ENCODE measurements around the gene CAMSAP2.

The CAMSAP2 gene

DNA sequence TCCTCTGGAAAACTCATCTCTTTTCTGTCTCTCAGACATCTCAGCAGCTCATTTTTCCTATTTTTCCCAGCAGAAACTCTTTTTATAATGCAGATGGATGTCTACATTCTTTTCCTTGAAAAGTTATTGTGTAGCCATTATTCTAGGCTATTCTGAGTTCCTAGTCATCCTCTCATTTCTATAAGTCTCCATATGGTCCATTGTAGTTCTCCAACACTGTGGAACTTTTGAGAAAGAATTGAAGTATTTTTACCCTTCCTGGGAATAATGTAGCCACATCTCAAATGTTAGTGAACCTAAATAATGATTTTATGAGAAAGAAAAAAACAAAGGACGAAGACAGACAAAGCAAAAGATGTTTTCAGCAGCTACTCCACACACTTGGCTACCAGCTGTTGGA, 107.7 kb downstream of the CAMSAP2 start:
- DNase-seq (ENCODE audit: low spot score), result no peak

DNA sequence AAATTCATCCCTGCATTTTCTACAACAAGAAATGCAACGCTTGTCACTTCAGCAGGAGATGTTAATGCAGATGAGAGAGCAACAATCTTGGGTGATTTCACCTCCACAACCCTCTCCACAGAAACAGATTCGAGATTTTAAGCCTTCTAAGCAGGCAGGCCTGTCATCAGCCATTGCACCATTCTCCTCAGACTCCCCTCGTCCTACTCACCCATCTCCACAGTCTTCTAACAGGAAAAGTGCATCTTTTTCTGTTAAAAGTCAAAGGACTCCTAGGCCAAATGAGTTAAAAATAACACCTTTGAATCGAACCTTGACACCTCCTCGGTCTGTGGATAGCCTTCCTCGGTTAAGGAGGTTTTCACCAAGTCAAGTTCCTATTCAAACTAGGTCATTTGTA, 110.7 kb downstream of the CAMSAP2 start:
- no peak for DNase-seq (ENCODE audit: low spot score)

DNA sequence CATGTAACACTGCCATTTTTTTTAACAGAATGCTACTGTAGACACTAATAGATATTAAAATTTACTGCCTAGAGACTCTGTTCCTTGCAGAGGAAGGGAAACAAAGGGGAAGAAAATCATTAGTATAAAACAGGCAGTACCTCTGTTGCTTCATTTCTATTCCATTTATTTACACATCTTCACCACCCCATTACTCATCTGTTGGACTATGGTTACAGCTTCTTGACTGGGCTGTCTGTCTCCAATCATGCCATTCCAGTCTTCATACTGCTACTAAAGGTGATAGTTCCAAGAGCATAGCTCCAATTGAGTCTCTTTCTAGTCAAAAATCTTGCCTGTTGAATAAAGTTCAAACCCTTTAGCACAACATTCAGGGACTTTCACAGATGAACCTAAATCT, 111.9 kb downstream of the CAMSAP2 start:
- DNase-seq (ENCODE audit: low spot score), result no peak

GRCh38 chr1:200856716-200857357, 118.1 kb downstream of the CAMSAP2 start:
- no peak for DNase-seq (ENCODE audit: low spot score)

DNA sequence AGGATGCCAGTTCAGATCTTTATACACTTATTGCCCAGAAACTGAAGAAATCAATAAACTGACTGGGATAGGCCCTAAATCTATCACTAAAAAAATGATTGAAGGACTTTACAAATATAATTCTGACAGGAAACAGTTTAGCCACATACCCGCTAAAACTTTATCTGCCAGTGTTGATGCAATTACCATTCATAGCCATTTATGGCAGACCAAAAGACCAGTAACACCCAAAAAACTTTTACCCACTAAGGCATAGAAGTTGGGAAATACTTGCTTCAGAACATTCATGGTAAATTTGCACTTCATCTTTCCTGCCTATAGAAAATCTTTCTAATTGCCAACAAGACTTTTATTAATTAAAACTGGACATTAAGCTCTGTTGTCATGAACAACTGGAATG, 119.1 kb downstream of the CAMSAP2 start:
- DNase-seq (ENCODE audit: low spot score), result no peak

DNA sequence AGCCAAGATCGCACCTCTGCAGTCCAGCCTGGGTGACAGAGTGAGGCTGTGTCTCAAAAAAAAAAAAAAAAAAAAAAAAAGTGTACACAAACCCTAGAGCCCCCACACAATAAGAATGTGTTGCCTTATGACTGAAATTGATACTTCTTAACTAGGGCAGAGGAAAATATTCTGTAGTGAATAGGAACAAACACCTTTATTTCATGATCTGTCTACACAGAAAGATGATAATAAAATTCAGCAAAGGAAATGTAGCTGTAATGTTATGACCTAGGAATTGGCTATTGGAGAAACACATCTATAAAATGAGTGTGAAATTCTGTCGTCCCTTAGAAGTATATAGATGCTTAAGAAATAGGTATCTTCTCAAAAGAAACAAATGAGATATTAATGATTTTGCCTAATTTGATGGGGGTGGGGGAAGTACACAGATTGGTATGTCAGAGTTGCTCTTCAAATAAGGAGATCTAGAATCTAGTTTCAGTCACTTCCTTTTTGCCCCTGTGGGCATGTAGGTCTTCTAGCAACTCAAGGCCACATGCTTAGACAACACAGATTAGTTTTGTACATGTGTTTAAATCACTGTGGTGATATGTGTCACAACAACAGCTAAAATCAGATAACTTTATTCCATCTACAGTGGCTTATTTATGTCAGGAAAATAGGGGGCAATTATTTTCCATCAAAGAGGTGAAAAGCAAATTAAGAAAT, 123.4 kb downstream of the CAMSAP2 start:
- DNase-seq (ENCODE audit: low spot score), result no peak

DNA sequence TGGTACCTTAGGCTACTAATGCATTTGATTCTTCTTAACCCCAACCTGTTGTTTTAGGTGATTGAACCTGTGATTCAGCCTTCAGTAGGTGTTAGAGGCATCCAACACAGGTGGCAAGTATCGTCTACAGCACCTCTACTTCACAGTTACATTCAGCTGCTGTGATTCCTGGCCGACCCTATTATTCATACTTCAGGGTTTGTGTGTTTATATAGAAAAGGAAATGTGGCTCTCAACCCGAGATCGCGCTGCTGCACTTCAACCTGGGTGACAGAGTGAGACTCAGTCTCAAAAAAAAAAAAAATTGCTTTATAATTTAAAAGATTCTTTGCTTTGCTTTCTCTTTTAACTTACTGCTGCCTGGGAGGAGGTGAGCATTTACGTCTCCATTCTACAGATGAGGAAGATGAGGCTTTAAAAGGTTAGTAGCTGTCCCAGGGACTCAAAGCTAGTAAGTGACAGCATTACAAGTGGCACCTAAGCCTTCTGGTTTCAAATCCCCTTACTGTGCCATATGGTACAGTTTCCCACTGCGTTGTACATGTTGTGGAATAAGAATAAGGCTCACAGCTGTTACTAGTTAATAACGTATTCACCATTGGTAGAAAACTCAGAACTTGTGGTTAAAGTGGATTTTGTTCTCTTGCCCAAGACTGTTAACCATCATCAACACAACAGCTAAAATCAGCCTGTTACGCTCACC, 124.2 kb downstream of the CAMSAP2 start:
- no peak for DNase-seq (ENCODE audit: low spot score)

DNA sequence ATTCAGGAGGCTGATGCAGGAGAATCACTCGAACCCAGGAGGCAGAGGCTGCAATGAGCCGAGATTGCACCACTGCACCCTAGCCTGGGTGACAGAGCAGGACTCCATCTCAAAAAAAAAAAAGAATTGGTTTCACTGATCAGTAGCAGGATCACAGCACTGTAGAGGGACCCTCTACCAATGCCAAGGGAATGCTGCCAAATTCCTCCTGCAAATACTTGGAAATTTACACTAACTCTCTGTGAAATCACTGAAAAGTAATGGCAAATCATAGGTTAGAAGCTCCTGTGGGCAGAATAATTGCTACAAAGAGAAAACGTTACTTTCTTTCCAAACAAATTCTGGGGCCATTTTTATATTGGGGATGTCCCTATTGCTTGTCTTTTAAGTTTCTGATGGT, 127.4 kb downstream of the CAMSAP2 start:
- DNase-seq (ENCODE audit: low spot score), result no peak

DNA sequence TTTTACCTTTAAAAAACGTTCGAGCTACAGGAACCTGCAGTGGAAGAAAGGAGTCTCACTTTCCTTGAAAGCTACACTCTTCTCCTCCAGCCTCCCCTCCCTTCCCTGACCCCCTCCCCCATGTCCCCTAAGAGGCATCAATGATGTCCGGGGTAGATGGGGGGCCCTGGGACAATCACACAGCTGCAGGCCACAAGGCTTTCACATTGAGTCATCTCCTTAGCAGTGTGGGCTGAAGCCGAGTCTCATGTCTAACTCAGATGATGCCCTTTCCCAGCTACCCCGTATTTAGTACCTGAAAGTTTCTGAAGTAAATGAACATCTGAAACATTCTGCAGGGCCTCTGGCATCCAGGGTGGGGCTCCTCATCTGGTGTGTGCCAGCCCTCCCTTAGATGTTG, 127.8 kb downstream of the CAMSAP2 start:
- no peak for DNase-seq (ENCODE audit: low spot score)

- no peak for DNase-seq (ENCODE audit: low spot score)
Measured at GRCh38 chr1:200867018-200867811, 128.5 kb downstream of the CAMSAP2 start.

- DNase-seq (ENCODE audit: low spot score), result no peak
Measured at GRCh38 chr1:200869376-200869752, 130.7 kb downstream of the CAMSAP2 start.

DNA sequence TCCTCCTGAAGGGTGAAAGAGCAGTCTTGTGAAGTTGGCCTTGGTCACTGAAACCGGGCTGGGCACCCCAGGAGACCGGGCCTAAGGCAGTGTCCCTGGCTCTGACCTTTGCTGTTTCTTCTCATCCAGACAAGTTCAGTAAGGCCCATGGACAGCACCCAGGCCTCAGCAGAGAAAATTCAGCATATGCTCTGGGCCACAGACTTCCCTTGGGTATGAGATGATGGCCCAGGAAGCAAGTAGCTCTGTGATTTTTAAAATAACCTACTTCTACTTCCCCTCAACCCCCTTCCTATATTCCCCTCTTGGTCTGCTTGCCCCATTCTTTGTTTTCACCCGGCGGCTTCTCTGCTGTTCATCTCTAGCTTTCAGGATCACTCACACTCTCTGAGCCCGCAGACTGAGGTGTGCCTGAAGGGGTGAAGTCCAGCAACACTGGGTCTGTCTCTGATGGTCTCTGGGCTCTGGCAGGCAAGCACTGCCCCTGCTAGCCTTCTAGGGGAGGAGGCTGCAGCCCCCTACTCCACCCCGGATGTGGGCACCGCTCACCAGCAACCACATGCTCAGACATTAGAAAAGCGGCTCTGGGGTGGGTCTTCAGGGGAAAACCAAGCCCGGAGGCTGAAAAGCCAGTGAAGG, 131.2 kb downstream of the CAMSAP2 start:
- DNase-seq (ENCODE audit: low spot score), result no peak

- no peak for DNase-seq (ENCODE audit: low spot score)
Measured at GRCh38 chr1:200872446-200873115, 133.9 kb downstream of the CAMSAP2 start, which contains the start of gene GPR25. Gene GPR25, plus strand, starts transcription at chr1:200872981. Its CDS starts 57 bp downstream, at chr1:200873038.

DNA sequence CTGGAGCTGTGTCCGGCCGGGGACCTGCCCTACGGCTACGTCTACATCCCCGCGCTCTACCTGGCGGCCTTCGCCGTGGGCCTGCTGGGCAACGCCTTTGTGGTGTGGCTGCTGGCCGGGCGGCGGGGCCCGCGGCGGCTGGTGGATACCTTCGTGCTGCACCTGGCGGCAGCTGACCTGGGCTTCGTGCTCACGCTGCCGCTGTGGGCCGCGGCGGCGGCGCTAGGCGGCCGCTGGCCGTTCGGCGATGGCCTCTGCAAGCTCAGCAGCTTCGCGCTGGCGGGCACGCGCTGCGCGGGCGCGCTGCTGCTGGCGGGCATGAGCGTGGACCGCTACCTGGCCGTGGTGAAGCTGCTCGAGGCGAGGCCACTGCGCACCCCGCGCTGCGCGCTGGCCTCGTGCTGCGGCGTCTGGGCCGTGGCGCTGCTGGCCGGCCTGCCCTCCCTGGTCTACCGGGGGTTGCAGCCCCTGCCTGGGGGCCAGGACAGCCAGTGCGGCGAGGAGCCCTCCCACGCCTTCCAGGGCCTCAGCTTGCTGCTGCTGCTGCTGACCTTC, 134.5 kb downstream of the CAMSAP2 start:
- DNase-seq (ENCODE audit: low spot score), result no peak

DNA sequence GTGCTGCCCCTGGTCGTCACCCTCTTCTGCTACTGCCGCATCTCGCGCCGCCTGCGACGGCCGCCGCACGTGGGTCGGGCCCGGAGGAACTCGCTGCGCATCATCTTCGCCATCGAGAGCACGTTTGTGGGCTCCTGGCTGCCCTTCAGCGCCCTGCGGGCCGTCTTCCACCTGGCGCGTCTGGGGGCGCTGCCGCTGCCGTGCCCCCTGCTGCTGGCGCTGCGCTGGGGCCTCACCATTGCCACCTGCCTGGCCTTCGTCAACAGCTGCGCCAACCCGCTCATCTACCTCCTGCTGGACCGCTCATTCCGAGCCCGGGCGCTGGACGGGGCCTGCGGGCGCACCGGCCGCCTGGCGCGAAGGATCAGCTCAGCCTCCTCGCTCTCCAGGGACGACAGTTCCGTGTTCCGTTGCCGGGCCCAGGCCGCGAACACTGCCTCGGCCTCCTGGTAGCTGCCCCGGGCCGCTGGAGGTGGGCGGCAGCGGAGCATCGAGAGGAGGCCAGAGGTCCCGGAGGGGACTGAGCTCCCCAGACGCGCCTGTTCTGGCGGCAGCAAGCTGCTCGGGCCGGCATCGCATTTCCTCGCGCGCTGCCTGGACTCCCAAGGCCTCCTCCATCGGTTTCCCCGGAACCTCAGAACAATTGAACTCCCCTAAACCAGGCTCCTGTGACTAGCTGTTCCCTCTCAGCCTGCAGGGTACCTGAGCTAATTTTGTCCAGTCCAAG, 135.1 kb downstream of the CAMSAP2 start:
- no peak for DNase-seq (ENCODE audit: low spot score)

DNA sequence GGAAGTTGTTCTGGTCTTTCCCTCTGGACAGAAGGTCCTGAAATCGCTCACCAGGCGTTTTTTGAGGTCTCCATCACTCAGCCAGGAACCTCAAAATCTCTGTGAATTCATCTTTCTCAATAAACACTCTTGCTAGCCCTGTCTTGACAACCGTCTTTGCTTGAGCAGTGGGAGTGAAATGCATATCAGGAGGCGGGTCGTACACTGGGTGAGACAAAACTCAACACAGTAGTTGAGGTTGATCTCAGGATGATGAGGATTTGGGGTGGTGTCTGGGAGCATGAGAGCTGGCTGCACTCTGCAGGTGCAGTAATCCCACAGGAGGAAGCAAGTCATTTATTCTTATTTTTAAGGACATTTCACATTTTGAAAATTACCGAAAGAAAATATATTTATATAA, 136.0 kb downstream of the CAMSAP2 start:
- no peak for DNase-seq (ENCODE audit: low spot score)

- DNase-seq (ENCODE audit: low spot score), result no peak
Measured at GRCh38 chr1:200875416-200875815, 136.7 kb downstream of the CAMSAP2 start.

GRCh38 chr1:200877010-200877409, 138.3 kb downstream of the CAMSAP2 start:
- no peak for DNase-seq (ENCODE audit: low spot score)

DNA sequence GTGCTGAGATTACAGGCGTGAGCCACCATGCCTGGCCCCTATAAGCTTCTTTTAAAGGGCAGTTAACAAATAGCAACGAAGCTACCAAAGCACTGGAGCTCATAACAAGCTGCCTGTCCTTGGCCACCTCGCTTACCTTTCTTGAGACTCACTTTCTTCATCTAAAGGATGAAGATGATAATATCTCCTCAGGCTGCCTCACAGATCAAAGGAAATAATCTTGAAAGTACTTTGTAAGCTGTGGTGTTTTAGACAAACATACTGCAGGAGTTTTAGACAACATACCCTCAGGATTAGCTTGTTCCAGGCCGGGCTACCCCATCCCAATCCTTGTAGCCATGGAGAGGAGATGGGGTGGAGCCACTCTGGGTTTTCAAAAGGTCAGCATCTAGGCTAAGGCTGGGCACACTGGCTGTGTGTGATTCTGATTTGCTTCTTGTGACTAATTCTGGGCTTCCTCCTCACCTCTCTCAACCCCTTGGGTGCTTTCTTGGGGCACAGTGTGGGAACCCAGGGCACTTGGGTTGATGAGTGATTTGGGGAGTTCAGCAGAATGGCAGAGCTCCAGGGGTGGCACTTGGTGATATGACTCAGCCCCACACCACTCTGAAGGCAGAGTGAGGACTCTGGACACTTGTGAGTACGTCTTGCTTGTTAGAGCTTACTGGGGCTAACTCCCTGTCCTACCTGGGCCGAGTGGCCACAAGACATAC, 139.3 kb downstream of the CAMSAP2 start:
- DNase-seq (ENCODE audit: low spot score), result no peak

- DNase-seq (ENCODE audit: low spot score), result no peak
Measured at GRCh38 chr1:200880212-200880611, 141.5 kb downstream of the CAMSAP2 start.

All from germinal center (tissue), 1 donor.